Calu3 (cell line): ENCODE results near the gene WDR54. TPM values are rescaled to one million over a fixed set of nuclear protein-coding genes. Genes with fewer than 3 reads are reported as not detected.

Experiments
- BruUV-seq: library from RNA; stranded (reverse); fragments of 400-500 nt; replicated peaks from 2 replicates; lab custom pipeline; 2021; lab: Mats Ljungman, UMichigan
- CTCF ChIA-PET: fragments of 300-600 bp; sonication (Branson Sonifier 250); formaldehyde crosslinking; loops from one replicate; lab custom pipeline; 2022; ENCODE audit warnings: antibody characterized with exemption; lab: Charles Lee
- DNase-seq: peaks from one replicate; pipeline ENCODE4 v3.0.0; 2022
- H3K27ac Mint-ChIP-seq: one replicate; pipeline ENCODE4 v1.8.0; 2022; ENCODE audit warnings: mixed read lengths; ENCODE audit not compliant: unreplicated experiment
- H3K27me3 Mint-ChIP-seq: one replicate; pipeline ENCODE4 v1.8.0; 2022; ENCODE audit warnings: mixed read lengths; ENCODE audit not compliant: unreplicated experiment
- H3K36me3 Mint-ChIP-seq: one replicate; pipeline ENCODE4 v1.8.0; 2022; ENCODE audit warnings: mild to moderate bottlenecking, moderate library complexity, mixed read lengths; ENCODE audit not compliant: insufficient read depth, unreplicated experiment
- H3K4me1 Mint-ChIP-seq: one replicate; pipeline ENCODE4 v1.8.0; 2022; ENCODE audit warnings: mild to moderate bottlenecking, low read depth, mixed read lengths; ENCODE audit not compliant: unreplicated experiment
- H3K4me3 Mint-ChIP-seq: one replicate; pipeline ENCODE4 v1.8.0; 2022; ENCODE audit warnings: mild to moderate bottlenecking, low read depth, moderate library complexity, mixed read lengths; ENCODE audit not compliant: unreplicated experiment
- H3K9me3 Mint-ChIP-seq: one replicate; pipeline ENCODE4 v1.8.0; 2022; ENCODE audit warnings: low read depth, mixed read lengths; ENCODE audit not compliant: unreplicated experiment
- CTCF ChIP-seq: fragments of 200-600 bp; IDR thresholded peaks from one replicate; pipeline ENCODE4 v1.8.0; 2022; ENCODE audit warnings: antibody characterized with exemption; ENCODE audit not compliant: unreplicated experiment
- intact Hi-C: fragments of 100-400 bp; cut with micrococcal nuclease; formaldehyde crosslinking; loops from one replicate; pipeline ENCODE4 v1.10.0; 2022; ENCODE audit not compliant: unreplicated experiment
- total RNA-seq: library from RNA; stranded (reverse); gene quantifications from 2 replicates; pipeline ENCODE4 v1.2.3, GENCODE V29; 2022

Gene WDR54
- total RNA-seq, 1 experiment from 2014 or later = 30.5 TPM

DNA sequence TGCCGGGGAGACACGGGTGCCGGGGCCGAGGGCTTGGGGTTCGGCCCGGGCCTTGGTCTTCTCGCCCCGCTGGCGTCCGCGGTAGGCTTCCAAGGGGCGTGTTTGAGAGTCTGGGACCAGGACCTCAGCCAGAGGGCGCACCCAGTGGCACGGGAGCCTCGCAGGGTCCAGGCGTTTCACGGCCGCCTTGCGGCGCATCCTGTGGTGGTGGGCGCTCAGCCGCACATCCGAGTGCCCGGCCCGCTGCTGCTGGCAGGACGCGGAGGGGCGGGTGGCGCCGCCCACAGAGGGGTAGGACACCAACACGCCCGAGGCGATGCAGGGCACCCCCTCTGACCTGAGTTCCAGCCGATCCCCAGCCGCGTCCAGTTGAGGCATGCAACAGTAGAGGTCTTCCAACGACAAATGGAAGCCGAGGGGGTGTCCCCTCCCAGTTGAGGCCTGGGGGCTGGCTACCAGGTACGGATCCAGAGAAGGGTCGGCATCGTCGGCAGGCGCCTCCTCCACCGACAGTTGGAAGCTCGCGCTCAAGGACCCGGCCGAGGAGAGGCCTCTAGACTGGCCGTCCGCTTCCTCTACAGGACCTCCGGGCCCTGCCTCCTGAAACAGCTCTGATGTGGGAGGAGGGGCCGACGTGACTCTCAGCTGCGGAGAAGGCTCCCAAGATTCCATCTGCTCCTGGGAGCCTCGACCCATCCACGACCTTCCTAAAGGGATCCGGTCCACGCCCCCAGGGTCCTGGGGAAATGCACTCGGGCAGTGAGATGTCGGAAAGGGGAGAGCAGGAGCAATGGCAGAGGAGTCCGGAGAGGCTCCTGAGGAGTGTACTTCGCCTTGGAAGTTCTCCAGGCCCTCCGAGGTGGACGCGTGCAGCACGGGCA is 6.4 kb upstream of the WDR54 start:
- intact Hi-C loops = no loop called here
- CTCF ChIA-PET = no interaction called here
- Mint-ChIP-seq H3K4me3 (peak overlapping the region; percentile 70), H3K36me3 (peaks cover 8% of the 10 kb centered on the region), H3K27me3 (peaks cover 28% of the 10 kb centered on the region), H3K4me1 (peaks cover 19% of the 10 kb centered on the region), H3K9me3 (no peaks in the 10 kb centered on the region), H3K27ac (peak overlapping the region; percentile 76)
- DNase-seq = peak; percentile 56
- TF ChIP-seq CTCF = no peak
- no TSS peak for BruUV-seq

- H3K27ac Mint-ChIP-seq = no peak overlapping the region
- no peak for TF ChIP-seq CTCF
- H3K27me3 Mint-ChIP-seq = peaks cover 28% of the 10 kb centered on the region
- intact Hi-C loops = no loop called here
- H3K36me3 Mint-ChIP-seq = peaks cover 13% of the 10 kb centered on the region
- H3K9me3 Mint-ChIP-seq = no peaks in the 10 kb centered on the region
- no TSS peak for BruUV-seq
- no peak for DNase-seq
- CTCF ChIA-PET = no interaction called here
- H3K4me1 Mint-ChIP-seq = peaks cover 26% of the 10 kb centered on the region
- H3K4me3 Mint-ChIP-seq = peak overlapping the region; percentile 70
Measured at GRCh38 chr2:74415762-74416395, 5.7 kb upstream of the WDR54 start.

DNA sequence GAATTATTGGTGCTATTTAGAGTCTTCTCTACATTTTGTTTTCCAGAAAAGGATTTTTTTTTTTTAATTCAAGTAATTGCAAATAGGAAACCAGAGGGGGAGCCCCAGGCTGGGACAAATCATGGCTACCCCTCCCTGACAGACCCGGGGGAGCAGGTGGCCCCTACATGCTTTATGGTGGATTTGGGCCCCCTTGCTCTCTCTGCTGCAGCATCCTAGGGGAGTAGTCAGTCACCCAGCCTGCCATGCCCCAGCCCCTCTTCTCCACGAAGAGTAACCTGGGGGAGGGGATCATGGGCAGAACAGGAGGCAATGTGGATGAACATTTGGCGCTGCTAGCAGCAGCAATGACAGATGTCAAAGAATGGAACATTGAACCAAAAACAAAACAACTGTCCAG is 4.8 kb upstream of the WDR54 start:
- H3K4me3 Mint-ChIP-seq = no peak overlapping the region
- peaks cover 22% of the 10 kb centered on the region for H3K36me3 Mint-ChIP-seq
- H3K27me3 Mint-ChIP-seq = peaks cover 28% of the 10 kb centered on the region
- CTCF ChIA-PET = no interaction called here
- H3K4me1 Mint-ChIP-seq = peaks cover 29% of the 10 kb centered on the region
- BruUV-seq = no TSS peak
- intact Hi-C loops = no loop called here
- H3K27ac Mint-ChIP-seq = no peak overlapping the region
- TF ChIP-seq CTCF = no peak
- no peak for DNase-seq
- no peaks in the 10 kb centered on the region for H3K9me3 Mint-ChIP-seq

DNA sequence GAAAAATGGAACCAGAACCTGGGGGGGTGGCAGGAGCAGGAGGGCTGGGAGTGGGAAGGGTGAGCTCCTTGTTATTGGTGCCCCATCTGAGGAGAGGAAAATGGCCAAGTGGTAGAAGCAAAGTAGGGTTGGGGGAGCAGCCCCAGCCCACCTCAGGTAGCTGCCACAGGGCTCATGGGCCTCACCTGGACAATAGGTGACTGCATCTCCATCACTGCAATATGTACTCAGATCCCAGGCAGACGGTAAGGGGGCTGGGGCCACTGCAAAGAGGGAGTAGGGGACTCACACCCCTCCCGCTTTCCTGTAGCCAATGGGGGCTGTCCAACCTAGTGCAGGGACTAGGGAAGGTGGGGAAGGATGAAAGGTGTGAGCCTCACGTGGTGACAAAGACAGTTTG is 4.3 kb upstream of the WDR54 start:
- no peak for DNase-seq
- Mint-ChIP-seq H3K9me3 (no peaks in the 10 kb centered on the region), H3K4me3 (no peak overlapping the region), H3K4me1 (peaks cover 33% of the 10 kb centered on the region), H3K36me3 (peaks cover 26% of the 10 kb centered on the region), H3K27me3 (peaks cover 28% of the 10 kb centered on the region), H3K27ac (no peak overlapping the region)
- intact Hi-C loops = no loop called here
- CTCF ChIA-PET = no interaction called here
- TF ChIP-seq CTCF = no peak
- no TSS peak for BruUV-seq
